ENCODE results near the gene TTLL8.
A peak's percentile ranks its signal among the peaks of the same experiment; 100 is the strongest.

The TTLL8 gene

DNA sequence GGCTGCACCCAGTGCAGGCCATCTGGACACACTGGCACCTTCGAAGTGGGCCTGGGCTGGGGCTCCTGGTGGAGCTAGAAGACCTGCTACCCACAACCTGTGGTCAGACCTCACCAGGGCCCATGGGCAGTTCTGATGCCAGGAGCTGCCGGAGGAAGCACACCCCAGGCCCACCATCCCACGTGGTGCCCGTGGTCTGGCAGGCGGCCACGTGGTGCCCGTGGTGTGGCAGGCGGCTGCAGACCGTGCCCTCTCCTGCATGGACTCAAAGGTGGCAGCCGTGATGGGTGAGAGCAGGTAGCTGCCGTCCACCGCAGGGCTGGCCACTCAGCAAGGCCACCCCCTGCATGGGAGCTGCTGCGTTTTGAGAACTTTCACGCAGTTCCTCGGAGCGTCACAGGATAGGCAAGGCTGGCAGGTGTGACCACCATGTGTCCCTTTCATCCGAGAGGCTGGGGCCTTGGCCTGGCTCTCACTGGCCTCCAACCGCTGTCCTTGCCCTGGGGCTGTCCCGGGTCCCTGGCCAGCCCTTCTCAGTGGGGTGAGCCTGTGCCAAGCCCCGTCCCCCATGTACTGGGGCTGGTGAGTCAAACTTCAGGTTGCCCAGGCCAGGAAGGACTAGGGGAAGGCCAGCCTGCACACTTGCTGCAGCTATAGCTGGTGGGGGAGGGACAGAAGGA is 41.6 kb downstream of the TTLL8 start:
- no peak for DNase-seq

DNA sequence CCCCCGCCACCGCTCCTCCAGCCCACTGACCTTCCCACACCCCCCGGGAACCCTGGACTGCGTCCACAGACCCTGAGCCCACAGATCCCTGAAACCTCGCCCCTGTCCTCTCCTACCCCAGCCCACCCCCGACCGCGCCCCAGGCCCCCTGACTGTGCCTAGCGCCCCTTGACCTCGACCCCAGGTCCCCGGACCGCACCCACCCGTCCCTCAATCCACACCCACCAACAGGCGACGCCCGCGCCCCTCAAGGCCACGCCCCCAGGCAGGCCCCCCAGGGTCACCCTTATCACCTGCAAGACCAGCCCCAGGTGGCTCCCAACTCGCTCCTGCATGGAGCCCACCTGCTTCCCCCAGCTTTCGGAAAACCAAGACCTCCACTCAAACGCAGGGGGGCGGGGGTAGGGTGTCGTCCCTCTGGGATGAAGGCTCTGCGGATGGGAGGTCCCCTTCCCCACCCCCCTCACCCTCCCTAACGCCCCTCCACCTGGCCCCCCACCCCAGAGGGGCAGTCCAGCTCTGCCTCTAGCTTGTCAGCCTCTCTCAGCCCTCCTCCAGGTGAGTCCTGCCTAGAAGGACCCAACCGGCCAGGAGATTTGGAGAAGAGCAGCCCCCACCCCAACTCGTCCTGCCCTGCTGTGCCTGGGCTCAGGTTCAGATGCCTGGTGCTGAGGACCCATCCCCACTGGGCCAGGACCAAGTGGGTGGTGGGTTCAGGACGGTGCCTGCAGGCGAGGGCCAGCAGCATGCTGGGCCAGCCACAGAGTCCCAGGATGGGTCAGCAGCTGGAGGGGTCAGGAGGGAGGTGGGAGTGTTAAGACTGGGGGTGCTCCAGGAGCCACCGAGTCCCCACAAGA is 42.4 kb downstream of the TTLL8 start:
- no peak for DNase-seq

GRCh38 chr22:50014655-50015401 is 43.3 kb downstream of the TTLL8 start:
- DNase-seq, result no peak

GRCh38 chr22:50014053-50014501 is 44.0 kb downstream of the TTLL8 start:
- DNase-seq, result no peak

DNA sequence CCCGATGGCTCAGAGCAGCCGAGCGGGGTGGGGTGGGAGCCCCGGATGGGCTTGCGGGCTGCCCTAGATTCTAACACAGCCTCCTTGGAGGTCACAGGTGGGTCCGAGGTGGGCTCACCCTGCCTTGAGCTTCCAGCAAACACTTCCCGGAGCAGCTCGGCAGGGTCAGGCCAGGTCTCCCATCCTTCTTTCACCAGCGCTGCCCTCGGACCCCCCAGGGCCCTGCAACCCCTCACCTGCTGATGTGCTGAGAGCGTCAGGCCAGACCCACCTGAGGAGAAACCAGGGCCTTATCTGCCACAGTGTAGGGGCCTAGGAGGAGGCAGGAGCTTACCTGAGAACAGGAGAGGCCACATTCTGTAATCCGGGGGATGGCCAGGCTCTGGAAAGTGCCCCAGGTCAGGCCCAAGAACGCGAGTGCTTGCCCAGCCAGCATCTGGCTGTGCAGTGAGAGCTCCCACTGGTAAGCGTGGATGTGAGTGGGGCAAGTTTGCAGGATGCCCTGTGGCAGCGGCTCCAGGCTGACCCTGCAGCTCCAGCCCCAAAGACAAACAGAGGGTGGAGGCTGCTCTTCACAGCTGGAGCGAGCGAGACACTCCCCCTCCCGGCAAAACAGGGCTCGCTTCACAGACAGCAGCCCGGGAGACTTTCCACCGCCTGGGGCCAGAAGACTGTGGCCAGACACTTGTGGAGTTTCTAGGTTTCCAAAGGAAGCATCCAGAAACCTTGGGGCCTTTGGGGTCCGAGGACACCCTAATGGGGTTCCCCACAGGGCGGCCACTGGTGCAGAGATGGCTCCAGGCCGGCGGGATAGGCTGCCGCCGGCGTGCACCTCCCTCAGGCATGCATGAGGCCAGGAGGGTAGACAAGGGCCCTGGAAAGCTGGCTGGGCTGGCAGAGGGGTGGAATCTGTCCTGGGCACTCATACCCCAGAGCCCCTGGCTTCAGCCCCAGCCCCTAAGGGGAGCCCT is 45.6 kb downstream of the TTLL8 start, which contains the start of gene IL17REL:
Gene IL17REL, minus strand, starts transcription at position 555 of the 971 bp plus-strand sequence. Its CDS starts 119 bp downstream, at position 436.
- no peak for DNase-seq

- no peak for DNase-seq
Measured at GRCh38 chr22:50011447-50012210, 46.5 kb downstream of the TTLL8 start.

GRCh38 chr22:50010676-50011446 is 47.2 kb downstream of the TTLL8 start:
- DNase-seq, result no peak

GRCh38 chr22:50009765-50010675 is 48.1 kb downstream of the TTLL8 start:
- DNase-seq, result no peak

DNA sequence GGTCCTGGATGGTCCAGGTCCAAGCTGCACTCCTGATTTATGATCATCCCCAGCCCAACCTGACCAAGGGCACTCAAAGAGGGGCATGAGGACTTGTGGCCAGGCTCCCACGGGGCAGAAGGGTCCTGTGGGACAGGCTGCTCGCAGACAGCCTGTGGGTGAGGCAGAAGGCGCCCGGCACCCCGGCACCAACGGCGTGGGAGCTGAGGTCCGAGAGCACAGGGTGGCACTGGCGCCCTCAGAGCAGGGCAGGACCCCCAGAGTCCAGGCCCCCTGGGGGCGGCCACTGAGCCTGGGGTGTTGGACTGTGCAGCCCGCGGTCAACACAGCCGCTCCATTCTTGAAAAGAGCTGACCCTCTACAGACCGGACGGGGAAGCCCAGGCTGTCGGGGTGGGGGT is 48.8 kb downstream of the TTLL8 start:
- DNase-seq, result no peak

- peak; percentile 73 to 86 for DNase-seq
Measured at GRCh38 chr22:50008151-50009040, 49.7 kb downstream of the TTLL8 start.

- DNase-seq, result no peak
Measured at GRCh38 chr22:50007057-50007511, 51.0 kb downstream of the TTLL8 start.

DNA sequence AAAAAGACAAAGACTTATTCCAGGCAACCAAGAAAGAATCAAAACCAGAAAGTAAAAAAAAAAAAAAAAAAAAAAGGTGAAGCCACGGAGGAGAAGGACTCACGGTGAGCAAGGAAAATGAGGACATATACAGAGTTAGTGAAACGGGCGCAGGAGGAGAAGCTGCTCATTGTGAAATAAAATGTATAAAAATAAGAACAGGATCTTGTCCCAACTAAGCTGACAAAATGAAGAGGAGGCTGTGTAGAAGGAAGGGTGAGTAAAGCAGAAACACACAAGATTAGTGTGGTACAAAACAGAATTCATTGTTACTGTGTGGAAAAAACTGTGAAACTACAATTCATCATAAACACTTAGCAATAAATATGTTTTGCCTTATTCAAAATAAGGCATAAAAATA is 53.2 kb downstream of the TTLL8 start:
- DNase-seq, result no peak

GRCh38 chr22:50002791-50003190 is 55.3 kb downstream of the TTLL8 start:
- no peak for DNase-seq

DNA sequence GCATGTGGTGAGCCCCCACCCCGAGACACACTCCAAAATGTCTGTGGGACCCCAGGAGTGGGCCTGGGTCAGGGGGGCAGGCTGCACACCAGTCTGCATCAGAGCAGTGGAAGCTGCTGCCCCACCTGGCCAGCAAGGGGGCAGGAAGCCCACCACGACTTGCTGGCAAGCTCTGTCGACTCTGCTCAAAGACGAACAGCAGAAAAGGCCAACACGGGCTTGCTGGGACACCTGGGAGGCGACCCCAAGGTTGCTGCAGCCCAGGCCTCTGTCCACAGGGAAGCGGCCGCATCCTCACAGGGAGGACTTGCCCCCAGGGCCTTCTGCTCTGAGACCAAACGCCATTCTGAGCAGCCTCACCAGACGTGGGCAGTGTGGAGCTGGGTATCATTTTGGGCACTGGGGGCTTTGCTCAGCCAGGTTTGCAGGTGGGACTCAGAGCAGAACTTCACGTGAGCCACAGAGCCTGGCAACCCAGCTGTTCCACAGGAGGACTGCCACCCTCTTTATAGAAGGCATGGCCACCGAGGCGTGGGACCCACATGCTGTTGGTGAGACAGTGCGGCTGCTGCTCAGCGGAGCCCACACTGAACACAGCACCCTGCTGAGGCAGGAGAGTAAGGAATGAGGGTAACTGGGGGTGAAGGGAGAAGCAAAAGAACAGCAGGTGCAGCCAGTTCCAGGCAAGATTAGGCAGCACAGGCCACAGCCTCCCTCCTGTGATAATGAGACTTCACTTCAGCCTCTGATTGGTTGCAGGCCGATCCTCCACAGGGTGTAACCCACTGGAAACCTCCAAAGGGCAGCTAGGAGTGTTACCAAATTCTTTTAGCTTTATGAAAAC is 56.5 kb downstream of the TTLL8 start:
- DNase-seq, result peak in 1 of 2 experiments; percentile 50

- DNase-seq, result no peak
Measured at GRCh38 chr22:50000587-50001387, 57.3 kb downstream of the TTLL8 start.

- no peak for DNase-seq
Measured at GRCh38 chr22:49999946-50000586, 58.0 kb downstream of the TTLL8 start.
